GM19238 (cell line): ENCODE results near the gene TERT.
"Not testable (repeated sequence)": the region's sequence is repeated elsewhere in the genome, so short reads cannot be mapped to it uniquely, and the experiment has no call there.

ENCODE experiments used
- DNase-seq: peaks from one replicate; pipeline ENCODE4 v3.0.0; 2011; ENCODE audit warnings: low spot score; ENCODE audit not compliant: insufficient read length

Gene TERT

GRCh38 chr5:1278656-1279442 lies 16.0 kb downstream of the TERT start:
- DNase-seq, result no peak

- DNase-seq, result no peak
Measured at GRCh38 chr5:1278216-1278615, 16.7 kb downstream of the TERT start.

GRCh38 chr5:1277781-1278180 lies 17.1 kb downstream of the TERT start:
- DNase-seq, result no peak

GRCh38 chr5:1277331-1277730 lies 17.5 kb downstream of the TERT start:
- no peak for DNase-seq

GRCh38 chr5:1276930-1277329 lies 17.9 kb downstream of the TERT start:
- no peak for DNase-seq

GRCh38 chr5:1275397-1276391 lies 19.2 kb downstream of the TERT start:
- not testable (repeated sequence) for DNase-seq

- DNase-seq, result no peak
Measured at GRCh38 chr5:1274471-1274870, 20.4 kb downstream of the TERT start.

- DNase-seq, result no peak
Measured at GRCh38 chr5:1273745-1274144, 21.1 kb downstream of the TERT start.

- no peak for DNase-seq
Measured at GRCh38 chr5:1272201-1272600, 22.7 kb downstream of the TERT start.

- DNase-seq, result no peak
Measured at GRCh38 chr5:1270933-1271914, 23.6 kb downstream of the TERT start.

GRCh38 chr5:1270426-1270825 lies 24.4 kb downstream of the TERT start:
- no peak for DNase-seq

- DNase-seq, result no peak
Measured at GRCh38 chr5:1268666-1269065, 26.2 kb downstream of the TERT start.

GRCh38 chr5:1268056-1268455 lies 26.8 kb downstream of the TERT start:
- DNase-seq, result no peak

GRCh38 chr5:1267464-1267863 lies 27.4 kb downstream of the TERT start:
- DNase-seq, result not testable (repeated sequence)

- DNase-seq, result no peak
Measured at GRCh38 chr5:1266791-1267190, 28.1 kb downstream of the TERT start.

- no peak for DNase-seq
Measured at GRCh38 chr5:1265461-1266455, 29.1 kb downstream of the TERT start.

- DNase-seq, result no peak
Measured at GRCh38 chr5:1265026-1265425, 29.8 kb downstream of the TERT start.

GRCh38 chr5:1264211-1264610 lies 30.7 kb downstream of the TERT start:
- no peak for DNase-seq

GRCh38 chr5:1262381-1262780 lies 32.5 kb downstream of the TERT start:
- DNase-seq, result no peak

GRCh38 chr5:1261643-1262042 lies 33.2 kb downstream of the TERT start:
- DNase-seq, result no peak
